Measurements from ENCODE around the gene MRGPRF.
A peak's percentile ranks its signal among the peaks of the same experiment; 100 is the strongest.

The MRGPRF gene

DNA sequence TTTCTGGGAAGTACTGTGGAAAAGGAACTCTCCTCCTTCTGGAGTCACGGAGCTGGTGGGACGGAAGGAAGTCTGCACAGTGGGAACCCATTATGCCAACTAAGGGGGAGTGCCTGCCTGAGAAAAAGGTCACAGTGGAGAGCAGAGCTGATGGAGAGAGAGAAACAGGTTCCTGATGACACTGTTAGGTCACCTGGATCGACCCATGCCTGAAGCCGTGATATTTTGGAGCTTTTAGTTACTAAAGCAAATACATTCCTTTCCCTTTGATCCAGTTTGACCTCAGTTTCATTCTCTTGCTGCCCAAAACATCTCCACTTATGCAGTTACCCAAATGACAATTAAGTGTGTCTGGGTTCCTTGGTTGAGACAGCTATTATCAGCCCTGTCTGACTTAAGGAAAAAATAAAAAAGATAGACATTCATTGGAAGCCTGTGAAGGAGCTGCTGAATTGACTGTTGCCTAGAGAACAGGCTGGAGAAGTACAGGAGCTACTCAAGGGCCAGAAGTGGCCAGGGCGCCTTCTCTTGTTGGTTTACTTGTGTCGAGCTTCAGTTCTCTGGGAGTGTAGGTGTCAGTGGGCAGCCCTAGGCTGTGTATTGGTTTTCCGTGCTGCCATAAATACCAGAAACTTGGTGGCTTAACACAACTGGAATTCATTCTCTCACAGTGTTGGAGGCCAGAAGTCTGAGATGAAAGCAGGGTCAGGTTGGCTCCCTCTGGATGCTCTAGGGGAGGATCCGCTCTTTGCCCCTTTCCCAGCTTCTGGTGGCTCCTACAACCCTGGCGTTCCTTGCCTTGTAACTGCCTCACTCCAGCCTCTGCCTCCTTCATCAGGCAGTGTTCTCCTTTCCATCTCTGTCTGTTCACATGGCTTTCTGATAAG lies 45.9 kb downstream of the MRGPRF start:
- ChIA-PET CTCF (interaction anchor here (1.5 kb wide), 1 partner anchor 10 kb away, joined by 4 read pairs; no protein-coding TSS in a partner anchor), POLR2A (no interaction called here)
- DNase-seq (ENCODE audit: extremely low spot score): no peak
- TF ChIP-seq, protein P1, sequence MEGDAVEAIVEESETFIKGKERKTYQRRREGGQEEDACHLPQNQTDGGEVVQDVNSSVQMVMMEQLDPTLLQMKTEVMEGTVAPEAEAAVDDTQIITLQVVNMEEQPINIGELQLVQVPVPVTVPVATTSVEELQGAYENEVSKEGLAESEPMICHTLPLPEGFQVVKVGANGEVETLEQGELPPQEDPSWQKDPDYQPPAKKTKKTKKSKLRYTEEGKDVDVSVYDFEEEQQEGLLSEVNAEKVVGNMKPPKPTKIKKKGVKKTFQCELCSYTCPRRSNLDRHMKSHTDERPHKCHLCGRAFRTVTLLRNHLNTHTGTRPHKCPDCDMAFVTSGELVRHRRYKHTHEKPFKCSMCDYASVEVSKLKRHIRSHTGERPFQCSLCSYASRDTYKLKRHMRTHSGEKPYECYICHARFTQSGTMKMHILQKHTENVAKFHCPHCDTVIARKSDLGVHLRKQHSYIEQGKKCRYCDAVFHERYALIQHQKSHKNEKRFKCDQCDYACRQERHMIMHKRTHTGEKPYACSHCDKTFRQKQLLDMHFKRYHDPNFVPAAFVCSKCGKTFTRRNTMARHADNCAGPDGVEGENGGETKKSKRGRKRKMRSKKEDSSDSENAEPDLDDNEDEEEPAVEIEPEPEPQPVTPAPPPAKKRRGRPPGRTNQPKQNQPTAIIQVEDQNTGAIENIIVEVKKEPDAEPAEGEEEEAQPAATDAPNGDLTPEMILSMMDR (IDR thresholded peaks at IDR 0.05; ENCODE audit: control extremely low read depth, extremely low read depth, low read depth, missing control alignments): no peak

DNA sequence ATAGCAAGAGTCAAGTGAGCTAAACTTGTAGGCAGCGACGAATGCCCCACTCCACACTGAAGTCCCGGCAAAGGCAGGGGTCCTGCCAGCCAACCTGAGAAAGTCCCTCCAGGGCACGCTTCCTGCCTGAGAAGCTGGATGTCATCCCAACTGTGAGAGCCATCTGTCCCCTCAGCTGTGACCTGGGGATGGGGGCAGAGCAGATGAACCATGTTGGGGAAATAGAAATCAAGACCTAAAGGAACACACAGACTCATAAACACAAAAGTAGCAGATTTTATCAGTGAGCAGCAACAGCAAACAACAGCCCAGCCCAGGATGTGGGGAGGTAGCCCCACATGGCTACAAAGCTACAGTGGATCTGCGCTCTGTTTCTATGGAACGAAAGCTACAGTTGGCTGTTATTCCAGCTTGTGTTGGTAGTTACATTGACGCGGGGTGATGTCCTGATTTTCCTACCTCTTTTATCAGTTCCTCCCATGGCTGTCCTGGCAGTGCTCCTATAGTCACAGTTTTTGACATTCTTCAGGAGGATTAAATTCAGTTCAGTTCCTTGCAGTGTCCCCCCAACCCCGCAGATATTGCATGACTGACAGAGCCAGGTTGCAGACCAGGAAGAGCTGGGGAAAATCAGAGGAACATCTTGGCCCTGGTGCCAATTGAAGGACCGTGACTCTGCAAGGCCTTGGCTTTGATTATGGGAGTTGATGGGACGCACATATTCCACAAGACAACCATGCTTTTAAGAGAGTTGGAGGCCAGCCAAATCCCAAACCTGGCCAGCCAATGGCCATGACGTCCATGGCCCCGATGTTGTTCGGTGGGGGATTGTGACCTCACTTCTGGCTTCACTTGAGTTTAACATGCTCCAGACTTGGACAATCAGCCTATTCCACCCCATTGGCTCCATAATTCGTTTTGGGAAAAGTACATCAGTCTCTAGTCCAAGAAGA lies 46.9 kb downstream of the MRGPRF start:
- ChIA-PET POLR2A (no interaction called here), CTCF (interaction anchor here (1.5 kb wide), 1 partner anchor 9 kb away, joined by 4 read pairs; no protein-coding TSS in a partner anchor)
- no peak for DNase-seq (ENCODE audit: extremely low spot score)
- TF ChIP-seq, protein P1 (IDR thresholded peaks at IDR 0.05; ENCODE audit: control extremely low read depth, extremely low read depth, low read depth, missing control alignments): no peak

DNA sequence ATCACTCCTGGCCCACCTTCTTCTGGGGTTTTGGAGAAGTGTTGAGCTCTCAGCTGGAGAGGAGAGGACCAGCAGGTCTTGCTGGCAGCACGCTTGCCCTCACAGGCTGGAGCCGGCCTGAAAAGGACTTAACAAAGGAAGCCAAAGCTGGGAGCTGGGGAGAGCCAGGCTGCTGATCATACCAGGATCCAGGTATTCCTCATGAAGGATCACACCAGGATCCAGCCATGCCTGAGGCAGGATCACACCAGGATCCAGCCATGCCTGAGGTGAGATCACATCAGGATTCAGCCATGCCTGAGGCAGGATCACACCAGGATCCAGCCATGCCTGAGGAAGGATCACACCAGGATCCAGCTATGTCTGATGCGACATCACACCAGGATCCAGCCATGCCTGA lies 49.3 kb downstream of the MRGPRF start:
- ChIA-PET POLR2A (no interaction called here), CTCF (interaction anchor here (1.0 kb wide), 1 partner anchor 165 kb away, joined by 3 read pairs; no protein-coding TSS in a partner anchor)
- TF ChIP-seq, protein P1 (IDR thresholded peaks at IDR 0.05; ENCODE audit: control extremely low read depth, extremely low read depth, low read depth, missing control alignments): no peak
- DNase-seq (ENCODE audit: extremely low spot score): no peak

DNA sequence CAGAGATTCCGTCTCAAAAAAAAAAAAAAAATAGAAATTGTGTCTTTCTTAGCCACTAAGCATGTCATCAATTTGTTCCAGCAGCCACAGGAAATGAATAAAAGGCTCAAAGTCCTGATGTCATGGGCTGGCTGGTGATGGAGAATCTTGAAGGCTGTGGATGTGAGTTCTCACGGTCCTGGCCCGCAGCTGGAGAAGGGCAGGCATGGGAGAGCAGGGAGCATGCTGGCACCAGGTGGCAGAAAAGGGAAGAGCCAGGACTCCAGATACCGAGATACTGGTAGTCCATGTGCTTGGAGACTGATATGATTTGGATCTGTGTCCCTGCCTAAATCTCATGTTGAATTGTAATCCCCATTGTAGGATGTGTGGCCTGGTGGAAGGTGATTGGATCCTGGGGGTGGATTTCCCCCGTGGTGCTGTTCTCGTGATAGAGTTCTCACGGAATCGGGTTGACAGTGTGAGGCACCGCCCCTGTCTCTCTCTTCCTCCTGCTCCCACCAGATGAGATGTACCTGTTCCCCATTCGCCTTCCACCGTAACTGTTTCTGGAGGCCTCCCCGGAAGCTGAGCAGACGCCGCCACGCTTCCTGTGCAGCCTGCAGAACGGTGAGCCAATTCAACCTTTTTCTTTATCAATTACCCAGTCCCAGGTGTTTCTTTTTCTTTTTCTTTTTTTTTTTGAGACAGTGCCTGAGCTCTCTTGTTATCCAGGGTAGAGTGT lies 50.4 kb downstream of the MRGPRF start:
- TF ChIP-seq, protein P1 (IDR thresholded peaks at IDR 0.05; ENCODE audit: control extremely low read depth, extremely low read depth, low read depth, missing control alignments): no peak
- DNase-seq (ENCODE audit: extremely low spot score): peak; percentile 19
- CTCF ChIA-PET: interaction anchor here (1.0 kb wide), 1 partner anchor 164 kb away, joined by 3 read pairs; no protein-coding TSS in a partner anchor
- POLR2A ChIA-PET: no interaction called here

DNA sequence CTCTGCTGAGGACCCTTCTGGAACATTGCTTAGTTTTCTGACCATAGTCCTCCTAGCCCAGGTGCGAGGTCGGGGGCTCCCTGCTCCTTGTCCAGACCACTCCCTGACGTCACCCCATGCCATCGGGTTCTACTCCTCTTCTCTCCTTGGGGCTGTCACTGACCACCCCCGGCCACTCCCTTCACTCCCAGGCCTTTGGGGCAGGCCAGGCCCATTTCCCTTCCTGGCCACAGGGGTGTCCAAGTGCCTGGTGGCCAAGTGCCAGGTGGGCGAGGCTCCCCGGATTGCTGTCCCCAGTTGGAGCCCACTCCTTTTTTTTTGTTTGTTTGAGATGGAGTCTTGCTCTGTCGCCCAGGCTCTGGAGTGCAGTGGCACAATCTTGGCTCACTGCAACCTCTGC lies 51.8 kb downstream of the MRGPRF start:
- CTCF ChIA-PET: no interaction called here
- DNase-seq (ENCODE audit: extremely low spot score): no peak

More for the DNA sequence above, 51.8 kb downstream of the MRGPRF start:
- TF ChIP-seq, protein P1 (IDR thresholded peaks at IDR 0.05; ENCODE audit: control extremely low read depth, extremely low read depth, low read depth, missing control alignments): no peak
- POLR2A ChIA-PET: no interaction called here

All from GM10248 (cell line).